ENCODE measurements around the gene IQCM. TPM values are rescaled to one million over a fixed set of nuclear protein-coding genes. Genes with fewer than 3 reads are reported as not detected.
"Not testable (repeated sequence)": the region's sequence is repeated elsewhere in the genome, so short reads cannot be mapped to it uniquely, and the experiment has no call there.

Gene IQCM
- total RNA-seq, 1 experiment from 2014 or later: 0.11 TPM

GRCh38 chr4:149486861-149487260 is 328.8 kb downstream of the IQCM start:
- DNase-seq (ENCODE audit: low spot score): no peak
- no peaks in the 10 kb centered on the region for H3K27me3 Mint-ChIP-seq (ENCODE audit: low read depth)
- H3K4me1 Mint-ChIP-seq: no peaks in the 10 kb centered on the region
- H3K27ac Mint-ChIP-seq: no peak overlapping the region
- no peak for ATAC-seq
- TF ChIP-seq RELA (CRISPR knock-in tag; IDR thresholded peaks at IDR 0.05; ENCODE audit: borderline replicate concordance) (no peak), SOX15 (CRISPR knock-in tag; IDR thresholded peaks at IDR 0.05) (no peak), GABPB1 (CRISPR knock-in tag; IDR thresholded peaks at IDR 0.05) (no peak), SMAD3 (CRISPR knock-in tag; IDR thresholded peaks at IDR 0.05; ENCODE audit: borderline replicate concordance) (no peak)
- TF ChIP-seq, protein P1, sequence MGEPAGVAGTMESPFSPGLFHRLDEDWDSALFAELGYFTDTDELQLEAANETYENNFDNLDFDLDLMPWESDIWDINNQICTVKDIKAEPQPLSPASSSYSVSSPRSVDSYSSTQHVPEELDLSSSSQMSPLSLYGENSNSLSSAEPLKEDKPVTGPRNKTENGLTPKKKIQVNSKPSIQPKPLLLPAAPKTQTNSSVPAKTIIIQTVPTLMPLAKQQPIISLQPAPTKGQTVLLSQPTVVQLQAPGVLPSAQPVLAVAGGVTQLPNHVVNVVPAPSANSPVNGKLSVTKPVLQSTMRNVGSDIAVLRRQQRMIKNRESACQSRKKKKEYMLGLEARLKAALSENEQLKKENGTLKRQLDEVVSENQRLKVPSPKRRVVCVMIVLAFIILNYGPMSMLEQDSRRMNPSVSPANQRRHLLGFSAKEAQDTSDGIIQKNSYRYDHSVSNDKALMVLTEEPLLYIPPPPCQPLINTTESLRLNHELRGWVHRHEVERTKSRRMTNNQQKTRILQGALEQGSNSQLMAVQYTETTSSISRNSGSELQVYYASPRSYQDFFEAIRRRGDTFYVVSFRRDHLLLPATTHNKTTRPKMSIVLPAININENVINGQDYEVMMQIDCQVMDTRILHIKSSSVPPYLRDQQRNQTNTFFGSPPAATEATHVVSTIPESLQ (CRISPR knock-in tag; IDR thresholded peaks at IDR 0.05): no peak
- H3K36me3 Mint-ChIP-seq: no peaks in the 10 kb centered on the region
- ChIA-PET POLR2A (no interaction called here), CTCF (no interaction called here)
- H3K9me3 Mint-ChIP-seq: no peaks in the 10 kb centered on the region
- no peak overlapping the region for H3K4me3 Mint-ChIP-seq

DNA sequence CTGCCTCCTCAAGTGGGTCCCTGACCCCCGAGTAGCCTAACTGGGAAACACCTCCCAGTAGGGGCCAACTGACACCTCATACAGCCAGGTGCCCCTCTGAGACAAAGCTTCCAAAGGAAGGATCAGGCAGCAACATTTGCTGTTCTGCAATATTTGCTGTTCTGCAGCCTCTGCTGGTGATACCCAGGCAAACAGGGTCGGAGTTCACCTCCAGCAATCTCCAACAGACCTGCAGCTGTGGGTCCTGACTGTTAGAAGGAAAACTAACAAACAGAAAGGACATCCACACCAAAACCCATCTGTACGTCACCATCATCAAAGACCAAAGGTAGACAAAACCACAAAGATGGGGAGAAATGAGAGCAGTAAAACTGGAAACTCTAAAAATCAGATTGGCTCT is 347.0 kb downstream of the IQCM start:
- H3K4me3 Mint-ChIP-seq; DNase-seq (ENCODE audit: low spot score); H3K4me1 Mint-ChIP-seq; H3K27ac Mint-ChIP-seq; H3K27me3 Mint-ChIP-seq (ENCODE audit: low read depth); CTCF ChIA-PET; ATAC-seq; POLR2A ChIA-PET: not testable (repeated sequence)
- H3K9me3 Mint-ChIP-seq: peaks cover 57% of the 10 kb centered on the region
- H3K36me3 Mint-ChIP-seq: peaks cover 18% of the 10 kb centered on the region

- Mint-ChIP-seq H3K4me1 (no peaks in the 10 kb centered on the region), H3K27me3 (ENCODE audit: low read depth) (no peaks in the 10 kb centered on the region), H3K4me3 (no peak overlapping the region), H3K36me3 (peaks cover 18% of the 10 kb centered on the region), H3K9me3 (peaks cover 39% of the 10 kb centered on the region), H3K27ac (no peak overlapping the region)
- TF ChIP-seq ZNF219 (CRISPR knock-in tag; IDR thresholded peaks at IDR 0.05; ENCODE audit: borderline replicate concordance): no peak
- TF ChIP-seq ETV6 (CRISPR knock-in tag; IDR thresholded peaks at IDR 0.05): no peak
- no peak for TF ChIP-seq ZBTB21 (CRISPR knock-in tag; IDR thresholded peaks at IDR 0.05; ENCODE audit: borderline replicate concordance)
- no peak for TF ChIP-seq PRRX2 (CRISPR knock-in tag; IDR thresholded peaks at IDR 0.05)
- TF ChIP-seq, protein P2, sequence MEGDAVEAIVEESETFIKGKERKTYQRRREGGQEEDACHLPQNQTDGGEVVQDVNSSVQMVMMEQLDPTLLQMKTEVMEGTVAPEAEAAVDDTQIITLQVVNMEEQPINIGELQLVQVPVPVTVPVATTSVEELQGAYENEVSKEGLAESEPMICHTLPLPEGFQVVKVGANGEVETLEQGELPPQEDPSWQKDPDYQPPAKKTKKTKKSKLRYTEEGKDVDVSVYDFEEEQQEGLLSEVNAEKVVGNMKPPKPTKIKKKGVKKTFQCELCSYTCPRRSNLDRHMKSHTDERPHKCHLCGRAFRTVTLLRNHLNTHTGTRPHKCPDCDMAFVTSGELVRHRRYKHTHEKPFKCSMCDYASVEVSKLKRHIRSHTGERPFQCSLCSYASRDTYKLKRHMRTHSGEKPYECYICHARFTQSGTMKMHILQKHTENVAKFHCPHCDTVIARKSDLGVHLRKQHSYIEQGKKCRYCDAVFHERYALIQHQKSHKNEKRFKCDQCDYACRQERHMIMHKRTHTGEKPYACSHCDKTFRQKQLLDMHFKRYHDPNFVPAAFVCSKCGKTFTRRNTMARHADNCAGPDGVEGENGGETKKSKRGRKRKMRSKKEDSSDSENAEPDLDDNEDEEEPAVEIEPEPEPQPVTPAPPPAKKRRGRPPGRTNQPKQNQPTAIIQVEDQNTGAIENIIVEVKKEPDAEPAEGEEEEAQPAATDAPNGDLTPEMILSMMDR (IDR thresholded peaks at IDR 0.05): no peak
- ATAC-seq (no peak), DNase-seq (ENCODE audit: low spot score) (no peak)
- CTCF ChIA-PET: no interaction called here
- POLR2A ChIA-PET: no interaction called here
Measured at GRCh38 chr4:149466446-149466845, 349.2 kb downstream of the IQCM start.

DNA sequence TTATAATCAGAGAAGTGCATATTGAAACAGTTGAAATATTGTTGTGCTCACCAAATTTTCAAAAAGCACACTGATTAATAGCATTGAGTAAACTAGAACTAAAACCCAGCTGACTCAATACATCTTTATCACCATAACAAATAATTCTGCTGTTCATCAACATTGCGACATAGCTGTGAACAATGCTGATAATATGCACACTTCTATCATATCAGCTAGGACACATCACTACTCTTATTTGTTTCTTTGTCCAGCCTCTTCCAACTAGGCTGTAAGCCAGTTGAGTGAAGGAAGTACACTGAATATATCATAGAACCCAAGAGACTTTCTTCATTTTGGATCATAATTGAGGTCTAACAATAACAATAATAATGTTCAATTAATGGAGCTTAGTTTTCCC is 349.7 kb downstream of the IQCM start:
- CTCF ChIA-PET: no interaction called here
- DNase-seq (ENCODE audit: low spot score): no peak
- H3K9me3 Mint-ChIP-seq: peaks cover 34% of the 10 kb centered on the region
- no peak overlapping the region for H3K4me3 Mint-ChIP-seq
- H3K27me3 Mint-ChIP-seq (ENCODE audit: low read depth): no peaks in the 10 kb centered on the region
- POLR2A ChIA-PET: no interaction called here
- H3K4me1 Mint-ChIP-seq: no peaks in the 10 kb centered on the region
- H3K36me3 Mint-ChIP-seq: peaks cover 18% of the 10 kb centered on the region
- H3K27ac Mint-ChIP-seq: no peak overlapping the region
- no peak for ATAC-seq
- TF ChIP-seq TP53 (CRISPR knock-in tag; IDR thresholded peaks at IDR 0.05) (no peak), NR2C2 (CRISPR knock-in tag; IDR thresholded peaks at IDR 0.05) (no peak), EMX1 (CRISPR knock-in tag; IDR thresholded peaks at IDR 0.05) (no peak), GABPB1 (CRISPR knock-in tag; IDR thresholded peaks at IDR 0.05) (no peak), GTF2I (CRISPR knock-in tag; conservative IDR thresholded peaks at IDR 0.05) (no peak), ZNF232 (CRISPR knock-in tag; IDR thresholded peaks at IDR 0.05) (no peak), ZNF263 (CRISPR knock-in tag; IDR thresholded peaks at IDR 0.05; ENCODE audit: low read depth) (no peak), PRRX2 (CRISPR knock-in tag; IDR thresholded peaks at IDR 0.05) (no peak)
- TF ChIP-seq, protein P3, sequence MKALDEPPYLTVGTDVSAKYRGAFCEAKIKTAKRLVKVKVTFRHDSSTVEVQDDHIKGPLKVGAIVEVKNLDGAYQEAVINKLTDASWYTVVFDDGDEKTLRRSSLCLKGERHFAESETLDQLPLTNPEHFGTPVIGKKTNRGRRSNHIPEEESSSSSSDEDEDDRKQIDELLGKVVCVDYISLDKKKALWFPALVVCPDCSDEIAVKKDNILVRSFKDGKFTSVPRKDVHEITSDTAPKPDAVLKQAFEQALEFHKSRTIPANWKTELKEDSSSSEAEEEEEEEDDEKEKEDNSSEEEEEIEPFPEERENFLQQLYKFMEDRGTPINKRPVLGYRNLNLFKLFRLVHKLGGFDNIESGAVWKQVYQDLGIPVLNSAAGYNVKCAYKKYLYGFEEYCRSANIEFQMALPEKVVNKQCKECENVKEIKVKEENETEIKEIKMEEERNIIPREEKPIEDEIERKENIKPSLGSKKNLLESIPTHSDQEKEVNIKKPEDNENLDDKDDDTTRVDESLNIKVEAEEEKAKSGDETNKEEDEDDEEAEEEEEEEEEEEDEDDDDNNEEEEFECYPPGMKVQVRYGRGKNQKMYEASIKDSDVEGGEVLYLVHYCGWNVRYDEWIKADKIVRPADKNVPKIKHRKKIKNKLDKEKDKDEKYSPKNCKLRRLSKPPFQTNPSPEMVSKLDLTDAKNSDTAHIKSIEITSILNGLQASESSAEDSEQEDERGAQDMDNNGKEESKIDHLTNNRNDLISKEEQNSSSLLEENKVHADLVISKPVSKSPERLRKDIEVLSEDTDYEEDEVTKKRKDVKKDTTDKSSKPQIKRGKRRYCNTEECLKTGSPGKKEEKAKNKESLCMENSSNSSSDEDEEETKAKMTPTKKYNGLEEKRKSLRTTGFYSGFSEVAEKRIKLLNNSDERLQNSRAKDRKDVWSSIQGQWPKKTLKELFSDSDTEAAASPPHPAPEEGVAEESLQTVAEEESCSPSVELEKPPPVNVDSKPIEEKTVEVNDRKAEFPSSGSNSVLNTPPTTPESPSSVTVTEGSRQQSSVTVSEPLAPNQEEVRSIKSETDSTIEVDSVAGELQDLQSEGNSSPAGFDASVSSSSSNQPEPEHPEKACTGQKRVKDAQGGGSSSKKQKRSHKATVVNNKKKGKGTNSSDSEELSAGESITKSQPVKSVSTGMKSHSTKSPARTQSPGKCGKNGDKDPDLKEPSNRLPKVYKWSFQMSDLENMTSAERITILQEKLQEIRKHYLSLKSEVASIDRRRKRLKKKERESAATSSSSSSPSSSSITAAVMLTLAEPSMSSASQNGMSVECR (CRISPR knock-in tag; IDR thresholded peaks at IDR 0.05; ENCODE audit: borderline replicate concordance): no peak
- TF ChIP-seq, protein P4, sequence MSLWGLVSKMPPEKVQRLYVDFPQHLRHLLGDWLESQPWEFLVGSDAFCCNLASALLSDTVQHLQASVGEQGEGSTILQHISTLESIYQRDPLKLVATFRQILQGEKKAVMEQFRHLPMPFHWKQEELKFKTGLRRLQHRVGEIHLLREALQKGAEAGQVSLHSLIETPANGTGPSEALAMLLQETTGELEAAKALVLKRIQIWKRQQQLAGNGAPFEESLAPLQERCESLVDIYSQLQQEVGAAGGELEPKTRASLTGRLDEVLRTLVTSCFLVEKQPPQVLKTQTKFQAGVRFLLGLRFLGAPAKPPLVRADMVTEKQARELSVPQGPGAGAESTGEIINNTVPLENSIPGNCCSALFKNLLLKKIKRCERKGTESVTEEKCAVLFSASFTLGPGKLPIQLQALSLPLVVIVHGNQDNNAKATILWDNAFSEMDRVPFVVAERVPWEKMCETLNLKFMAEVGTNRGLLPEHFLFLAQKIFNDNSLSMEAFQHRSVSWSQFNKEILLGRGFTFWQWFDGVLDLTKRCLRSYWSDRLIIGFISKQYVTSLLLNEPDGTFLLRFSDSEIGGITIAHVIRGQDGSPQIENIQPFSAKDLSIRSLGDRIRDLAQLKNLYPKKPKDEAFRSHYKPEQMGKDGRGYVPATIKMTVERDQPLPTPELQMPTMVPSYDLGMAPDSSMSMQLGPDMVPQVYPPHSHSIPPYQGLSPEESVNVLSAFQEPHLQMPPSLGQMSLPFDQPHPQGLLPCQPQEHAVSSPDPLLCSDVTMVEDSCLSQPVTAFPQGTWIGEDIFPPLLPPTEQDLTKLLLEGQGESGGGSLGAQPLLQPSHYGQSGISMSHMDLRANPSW (CRISPR knock-in tag; conservative IDR thresholded peaks at IDR 0.05; ENCODE audit: low read depth): no peak
- TF ChIP-seq, protein P5, sequence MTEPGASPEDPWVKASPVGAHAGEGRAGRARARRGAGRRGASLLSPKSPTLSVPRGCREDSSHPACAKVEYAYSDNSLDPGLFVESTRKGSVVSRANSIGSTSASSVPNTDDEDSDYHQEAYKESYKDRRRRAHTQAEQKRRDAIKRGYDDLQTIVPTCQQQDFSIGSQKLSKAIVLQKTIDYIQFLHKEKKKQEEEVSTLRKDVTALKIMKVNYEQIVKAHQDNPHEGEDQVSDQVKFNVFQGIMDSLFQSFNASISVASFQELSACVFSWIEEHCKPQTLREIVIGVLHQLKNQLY (CRISPR knock-in tag; IDR thresholded peaks at IDR 0.05): no peak
